Gastrocnemius medialis (tissue), 4 donors: ENCODE results near the gene MED13L. TPM values are rescaled to one million over a fixed set of nuclear protein-coding genes. Genes with fewer than 3 reads are reported as not detected.

ENCODE experiments used
- ATAC-seq, 2 donors: fragments of 150-250 bp; one replicate each; pipeline ENCODE4 v1.9.1; 2016
- DNase-seq, 2 donors: peaks; one replicate each; pipeline ENCODE4 v3.0.0-alpha.2; 2019
- H3K27ac ChIP-seq, 4 donors: fragments of 200-600 bp; sonication (generic); 1 replicate in 1 of 4; 2 replicates in 3 of 4; pipeline ENCODE4 v1.5.1; 2016 to 2018; ENCODE audit warnings: mild to moderate bottlenecking in 2 of 4, moderate library complexity in 1 of 4
- H3K27me3 ChIP-seq, 3 donors: fragments of 200-600 bp; sonication (generic) in 2 of 3; 1 replicate in 1 of 3; 2 replicates in 2 of 3; pipeline versions ENCODE4 v1.5.1 to v1.6.0; 2016 to 2019; ENCODE audit warnings: mild to moderate bottlenecking in 1 of 3, moderate library complexity in 1 of 3
- H3K36me3 ChIP-seq, 2 donors: fragments of 200-600 bp; sonication (generic) in 1 of 2; one replicate each; pipeline ENCODE4 v1.5.1; 2017 to 2018
- H3K4me1 ChIP-seq, 2 donors: fragments of 200-600 bp; sonication (generic) in 1 of 2; one replicate each; pipeline ENCODE4 v1.5.1; 2016 to 2017; ENCODE audit warnings: mild to moderate bottlenecking in 2 of 2
- H3K4me3 ChIP-seq, 4 donors: fragments of 200-600 bp; sonication (generic) in 3 of 4; 1 replicate in 1 of 4; 2 replicates in 3 of 4; pipeline ENCODE4 v1.5.1; 2016 to 2019; ENCODE audit warnings: mild to moderate bottlenecking in 2 of 4
- H3K9me3 ChIP-seq, 3 donors: fragments of 200-600 bp; sonication (generic) in 2 of 3; 1 replicate in 1 of 3; 2 replicates in 2 of 3; pipeline ENCODE4 v1.5.1; 2016 to 2019
- POLR2A ChIP-seq, 2 donors: fragments of 450-650 bp; IDR thresholded peaks; one replicate each; pipeline ENCODE4 v1.6.1; 2017; ENCODE audit warnings: antibody characterized with exemption in 2 of 2, mild to moderate bottlenecking in 2 of 2, moderate library complexity in 2 of 2
- in situ Hi-C, 4 donors: fragments of 200-750 bp; cut with MboI; loops; one replicate each; pipeline versions ENCODE4 v1.15.0 to v1.8.0; 2017; ENCODE audit warnings: low sequenced_read_pairs in 4 of 4
- intact Hi-C: fragments of 100-400 bp; cut with DNase I; formaldehyde crosslinking; loops from one replicate; pipeline ENCODE4 v1.15.1; 2023; ENCODE audit warnings: low total_unique reads
- total RNA-seq, 4 donors: library from RNA; depleted of rRNA; stranded (reverse); fragments of >200 nt; gene quantifications; one replicate each; pipeline versions ENCODE4 v1.1.0 to v1.2.3, GENCODE V29; 2016
- TF ChIP-seq, protein P1 (sequence below), 5 experiments: fragments of 450-650 bp in 3 of 5; fragments of 200-600 bp in 2 of 5; sonication (generic) in 2 of 5; IDR thresholded peaks in 4 of 5; conservative IDR thresholded peaks in 1 of 5; 1 replicate in 4 of 5; 2 replicates in 1 of 5; pipeline ENCODE4 v1.5.1; 2016 to 2019; ENCODE audit warnings: antibody characterized with exemption in 5 of 5, mild to moderate bottlenecking in 3 of 5, moderate library complexity in 3 of 5

MED13L gene
- total RNA-seq, 4 donors from 2014 or later = 59.5 to 92.6 (median 74.1) TPM

DNA sequence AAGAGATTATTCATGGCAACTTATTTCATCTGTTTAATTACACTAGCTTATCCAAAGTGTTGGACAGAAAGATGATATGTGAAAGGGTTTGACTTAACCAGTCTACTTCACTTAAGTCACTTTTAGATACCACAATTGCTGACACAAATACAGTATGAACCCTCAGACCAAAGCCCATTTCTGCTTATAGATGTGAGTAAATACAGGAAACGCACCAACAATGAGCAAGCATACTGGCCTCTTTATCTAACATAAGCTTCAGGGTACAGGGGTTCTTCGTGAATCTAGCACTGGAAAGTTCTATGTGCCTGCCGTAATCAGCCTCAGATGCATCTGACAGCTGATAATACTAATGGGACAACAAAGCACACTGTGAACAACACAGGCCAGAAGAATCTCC, 209.6 kb downstream of the MED13L start:
- in situ Hi-C loops = no loop called here
- no peaks in the 10 kb centered on the region for H3K9me3 ChIP-seq
- peak overlapping the region in 3 of 4 donors; percentile 29 to 54 (median 37) for H3K27ac ChIP-seq
- no peaks in the 10 kb centered on the region for H3K27me3 ChIP-seq
- no peaks in the 10 kb centered on the region for H3K36me3 ChIP-seq
- ATAC-seq (peak in 1 of 2 donors; percentile 43), DNase-seq (no peak)
- H3K4me1 ChIP-seq = peaks cover 85 to 97% of the 10 kb centered on the region in 2 donors
- TF ChIP-seq, protein P1, sequence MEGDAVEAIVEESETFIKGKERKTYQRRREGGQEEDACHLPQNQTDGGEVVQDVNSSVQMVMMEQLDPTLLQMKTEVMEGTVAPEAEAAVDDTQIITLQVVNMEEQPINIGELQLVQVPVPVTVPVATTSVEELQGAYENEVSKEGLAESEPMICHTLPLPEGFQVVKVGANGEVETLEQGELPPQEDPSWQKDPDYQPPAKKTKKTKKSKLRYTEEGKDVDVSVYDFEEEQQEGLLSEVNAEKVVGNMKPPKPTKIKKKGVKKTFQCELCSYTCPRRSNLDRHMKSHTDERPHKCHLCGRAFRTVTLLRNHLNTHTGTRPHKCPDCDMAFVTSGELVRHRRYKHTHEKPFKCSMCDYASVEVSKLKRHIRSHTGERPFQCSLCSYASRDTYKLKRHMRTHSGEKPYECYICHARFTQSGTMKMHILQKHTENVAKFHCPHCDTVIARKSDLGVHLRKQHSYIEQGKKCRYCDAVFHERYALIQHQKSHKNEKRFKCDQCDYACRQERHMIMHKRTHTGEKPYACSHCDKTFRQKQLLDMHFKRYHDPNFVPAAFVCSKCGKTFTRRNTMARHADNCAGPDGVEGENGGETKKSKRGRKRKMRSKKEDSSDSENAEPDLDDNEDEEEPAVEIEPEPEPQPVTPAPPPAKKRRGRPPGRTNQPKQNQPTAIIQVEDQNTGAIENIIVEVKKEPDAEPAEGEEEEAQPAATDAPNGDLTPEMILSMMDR (IDR thresholded peaks at IDR 0.05 in 4 of 5, conservative IDR thresholded peaks at IDR 0.05 in 1 of 5) = no peak
- TF ChIP-seq POLR2A (IDR thresholded peaks at IDR 0.05) = no peak
- no peak overlapping the region for H3K4me3 ChIP-seq
- intact Hi-C loops = loop anchor here (5.0 kb wide), 1 partner anchor 169 kb away; no protein-coding TSS in a partner anchor

DNA sequence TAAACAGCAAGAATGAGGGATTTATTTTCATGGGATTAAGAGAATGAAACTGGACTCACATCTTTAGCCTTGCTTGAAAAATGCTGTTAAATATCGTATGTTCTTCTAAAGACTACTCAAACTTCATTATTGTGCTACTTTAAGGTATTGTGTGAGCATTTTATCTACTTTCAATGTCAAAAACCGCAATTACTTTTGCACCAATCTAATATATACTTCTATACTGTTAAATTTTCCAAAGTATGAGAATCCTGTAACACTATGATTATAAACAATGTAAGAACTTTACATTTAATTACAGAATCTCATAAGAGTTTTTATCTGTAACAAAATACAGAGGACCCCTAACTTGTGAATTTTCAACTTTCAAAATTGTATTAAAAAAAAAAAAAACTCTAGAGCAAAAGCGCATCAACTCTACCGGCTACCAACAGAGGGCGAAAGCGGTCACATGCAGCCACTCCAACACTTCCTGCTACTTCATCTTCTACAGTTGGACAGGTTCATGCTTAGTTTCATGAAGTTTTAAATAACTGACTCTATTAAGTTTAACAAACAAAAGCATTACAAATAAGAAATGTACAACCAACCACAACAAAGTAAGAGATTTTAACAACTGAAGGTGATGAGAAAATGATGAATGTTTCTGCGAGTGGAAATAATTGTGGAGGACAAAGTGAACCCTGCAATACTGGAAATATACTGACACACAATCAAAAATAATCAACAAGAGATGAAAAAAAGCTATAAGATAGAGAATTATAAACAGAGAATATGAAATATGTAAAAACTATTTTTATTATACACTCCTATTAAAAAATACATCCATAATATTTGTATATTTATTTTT, 210.9 kb downstream of the MED13L start:
- no peaks in the 10 kb centered on the region for H3K27me3 ChIP-seq
- ATAC-seq (no peak), DNase-seq (no peak)
- in situ Hi-C loops (no loop called here), intact Hi-C loops (loop anchor here (5.0 kb wide), 1 partner anchor 171 kb away; no protein-coding TSS in a partner anchor)
- H3K4me1 ChIP-seq = peaks cover 90 to 91% of the 10 kb centered on the region in 2 donors
- H3K36me3 ChIP-seq = no peaks in the 10 kb centered on the region
- no peaks in the 10 kb centered on the region for H3K9me3 ChIP-seq
- TF ChIP-seq, protein P1 (IDR thresholded peaks at IDR 0.05 in 4 of 5, conservative IDR thresholded peaks at IDR 0.05 in 1 of 5) = peak in 4 of 5 experiments; percentile 36 to 50 (median 39)
- no peak for TF ChIP-seq POLR2A (IDR thresholded peaks at IDR 0.05)
- no peak overlapping the region for H3K27ac ChIP-seq
- H3K4me3 ChIP-seq = no peak overlapping the region

DNA sequence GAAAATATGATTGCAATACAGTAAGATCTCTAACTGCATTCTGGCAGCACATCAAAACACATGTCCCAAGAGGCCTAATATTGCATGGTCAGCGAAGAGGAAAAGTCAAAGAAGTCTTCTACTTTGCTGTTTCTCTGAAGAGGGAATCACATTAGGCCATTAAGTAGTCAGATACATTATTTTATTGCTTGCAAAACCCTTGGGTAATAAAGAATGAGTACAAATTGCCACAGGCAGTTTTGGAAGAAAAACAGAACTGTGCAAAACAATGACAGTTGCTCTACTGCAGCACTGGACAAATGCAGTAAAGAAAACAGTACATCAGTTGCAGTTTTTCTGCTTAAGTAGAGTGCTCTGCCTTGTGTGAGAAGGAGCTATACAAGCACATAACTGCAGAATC, 211.9 kb downstream of the MED13L start:
- DNase-seq (no peak), ATAC-seq (peak in 1 of 2 donors; percentile 17)
- intact Hi-C loops (loop anchor here (5.0 kb wide), 1 partner anchor 172 kb away; no protein-coding TSS in a partner anchor), in situ Hi-C loops (no loop called here)
- H3K36me3 ChIP-seq = no peaks in the 10 kb centered on the region
- H3K27ac ChIP-seq = peak overlapping the region in 1 of 4 donors; percentile 28
- no peaks in the 10 kb centered on the region for H3K27me3 ChIP-seq
- peaks cover 84 to 89% of the 10 kb centered on the region in 2 donors for H3K4me1 ChIP-seq
- no peak overlapping the region for H3K4me3 ChIP-seq
- H3K9me3 ChIP-seq = no peaks in the 10 kb centered on the region
- TF ChIP-seq, protein P1 (IDR thresholded peaks at IDR 0.05 in 4 of 5, conservative IDR thresholded peaks at IDR 0.05 in 1 of 5) = no peak
- no peak for TF ChIP-seq POLR2A (IDR thresholded peaks at IDR 0.05)

DNA sequence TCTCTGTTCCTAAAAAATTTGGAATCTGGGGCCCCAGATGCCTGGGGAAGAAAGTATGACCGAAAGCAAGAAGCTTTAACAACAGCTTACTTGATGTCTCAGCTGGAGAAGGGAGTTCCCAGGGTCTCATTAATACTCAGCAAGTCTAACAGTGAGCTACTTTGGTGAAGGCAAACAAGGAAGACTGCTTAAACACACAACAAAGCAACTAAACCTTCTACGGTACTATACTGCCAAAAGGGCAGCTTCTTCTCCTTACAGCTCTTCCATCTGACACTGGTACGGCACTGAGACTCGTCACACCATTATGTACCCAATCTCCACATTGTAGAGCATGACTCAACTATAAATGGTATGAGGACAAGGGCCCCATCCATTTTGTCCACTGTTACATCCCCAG, 213.0 kb downstream of the MED13L start:
- TF ChIP-seq, protein P1 (IDR thresholded peaks at IDR 0.05 in 4 of 5, conservative IDR thresholded peaks at IDR 0.05 in 1 of 5) = no peak
- in situ Hi-C loops (no loop called here), intact Hi-C loops (loop anchor here (5.0 kb wide), 1 partner anchor 58 kb away; no protein-coding TSS in a partner anchor)
- Histone ChIP-seq H3K4me1 (peaks cover 78 to 89% of the 10 kb centered on the region in 2 donors), H3K4me3 (no peak overlapping the region), H3K27me3 (no peaks in the 10 kb centered on the region), H3K27ac (peak overlapping the region in 2 of 4 donors; percentile 56 to 69), H3K36me3 (no peaks in the 10 kb centered on the region), H3K9me3 (no peaks in the 10 kb centered on the region)
- DNase-seq (no peak), ATAC-seq (no peak)
